22Rv1 (cell line): ENCODE data around the gene HEXD.

Experiments used
- ZFX ChIP-seq: fragments of 450-650 bp; IDR thresholded peaks from 2 replicates; pipeline ENCODE4 v1.6.1; 2017; ENCODE audit warnings: antibody characterized with exemption, borderline replicate concordance
- TF ChIP-seq, protein P1 (sequence below): fragments of 450-650 bp; IDR thresholded peaks from 2 replicates; pipeline ENCODE4 v1.5.1; 2017; ENCODE audit warnings: mild to moderate bottlenecking

DNA sequence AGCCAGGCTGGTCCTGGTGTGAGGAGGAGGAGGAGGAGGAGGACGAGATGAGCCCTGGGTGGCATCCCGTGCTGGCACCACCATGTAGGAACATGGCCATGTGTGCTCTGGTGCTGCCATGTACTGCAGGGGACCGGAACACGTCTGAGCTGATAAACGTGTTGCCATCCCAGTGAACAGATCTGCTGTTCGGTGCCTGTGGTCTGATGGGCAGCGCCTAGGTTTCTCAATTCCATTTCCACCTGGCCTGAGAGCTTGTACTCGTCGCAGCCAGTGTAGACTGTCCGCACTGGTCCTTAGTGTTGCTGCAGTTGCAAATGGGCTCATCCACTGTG is 73.0 kb downstream of the HEXD start:
- TF ChIP-seq, protein P1, sequence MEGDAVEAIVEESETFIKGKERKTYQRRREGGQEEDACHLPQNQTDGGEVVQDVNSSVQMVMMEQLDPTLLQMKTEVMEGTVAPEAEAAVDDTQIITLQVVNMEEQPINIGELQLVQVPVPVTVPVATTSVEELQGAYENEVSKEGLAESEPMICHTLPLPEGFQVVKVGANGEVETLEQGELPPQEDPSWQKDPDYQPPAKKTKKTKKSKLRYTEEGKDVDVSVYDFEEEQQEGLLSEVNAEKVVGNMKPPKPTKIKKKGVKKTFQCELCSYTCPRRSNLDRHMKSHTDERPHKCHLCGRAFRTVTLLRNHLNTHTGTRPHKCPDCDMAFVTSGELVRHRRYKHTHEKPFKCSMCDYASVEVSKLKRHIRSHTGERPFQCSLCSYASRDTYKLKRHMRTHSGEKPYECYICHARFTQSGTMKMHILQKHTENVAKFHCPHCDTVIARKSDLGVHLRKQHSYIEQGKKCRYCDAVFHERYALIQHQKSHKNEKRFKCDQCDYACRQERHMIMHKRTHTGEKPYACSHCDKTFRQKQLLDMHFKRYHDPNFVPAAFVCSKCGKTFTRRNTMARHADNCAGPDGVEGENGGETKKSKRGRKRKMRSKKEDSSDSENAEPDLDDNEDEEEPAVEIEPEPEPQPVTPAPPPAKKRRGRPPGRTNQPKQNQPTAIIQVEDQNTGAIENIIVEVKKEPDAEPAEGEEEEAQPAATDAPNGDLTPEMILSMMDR, result no peak
- no peak for TF ChIP-seq ZFX
